ENCODE results near the gene KAT5. TPM values are rescaled to one million over a fixed set of nuclear protein-coding genes. Genes with fewer than 3 reads are reported as not detected.

KAT5 gene
- total and polyA plus RNA-seq, 10 of the 15 experiments (the other 5 are each of a cell fraction or from before 2014, with no cell fraction given) = 3.4 to 66.1 (median 46.3) TPM

DNA sequence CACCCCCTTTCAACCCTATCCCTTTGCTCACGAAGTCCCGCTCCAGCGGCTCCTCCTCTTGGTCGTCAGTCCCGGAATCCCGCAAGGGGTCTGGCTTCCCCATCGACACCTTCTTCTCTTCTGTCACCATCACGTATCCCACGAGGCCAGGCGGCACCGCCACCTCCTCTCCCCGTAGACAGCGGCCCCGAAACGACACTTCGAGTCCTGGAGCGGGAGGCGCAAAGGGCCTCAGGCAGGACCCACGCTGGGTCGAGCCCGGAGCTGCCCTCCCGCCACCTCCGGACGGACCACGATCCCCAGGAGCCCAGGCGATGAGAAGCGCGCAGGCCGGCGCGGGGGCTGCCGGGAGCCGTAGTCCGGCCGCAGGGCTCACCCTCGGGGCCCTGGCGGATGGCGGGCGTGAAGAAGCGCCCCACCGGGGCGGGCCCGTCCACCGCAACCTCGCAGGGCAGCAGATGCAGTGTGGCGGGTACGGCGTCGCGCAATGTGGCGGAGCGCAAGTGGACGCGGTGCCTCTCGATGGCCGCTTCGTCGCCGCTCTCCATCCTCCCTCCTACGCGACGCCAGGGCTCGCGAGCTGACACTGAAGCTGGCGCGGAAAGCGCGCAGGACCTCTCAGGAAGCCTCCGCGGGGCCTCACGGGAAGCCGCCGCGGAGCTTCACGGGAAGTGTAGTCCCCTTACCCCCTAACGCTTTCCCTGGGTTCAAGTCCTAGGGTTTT lies 8.3 kb downstream of the KAT5 start, which contains the start of gene RNASEH2C (continued):
- TF ChIP-seq, protein P1, sequence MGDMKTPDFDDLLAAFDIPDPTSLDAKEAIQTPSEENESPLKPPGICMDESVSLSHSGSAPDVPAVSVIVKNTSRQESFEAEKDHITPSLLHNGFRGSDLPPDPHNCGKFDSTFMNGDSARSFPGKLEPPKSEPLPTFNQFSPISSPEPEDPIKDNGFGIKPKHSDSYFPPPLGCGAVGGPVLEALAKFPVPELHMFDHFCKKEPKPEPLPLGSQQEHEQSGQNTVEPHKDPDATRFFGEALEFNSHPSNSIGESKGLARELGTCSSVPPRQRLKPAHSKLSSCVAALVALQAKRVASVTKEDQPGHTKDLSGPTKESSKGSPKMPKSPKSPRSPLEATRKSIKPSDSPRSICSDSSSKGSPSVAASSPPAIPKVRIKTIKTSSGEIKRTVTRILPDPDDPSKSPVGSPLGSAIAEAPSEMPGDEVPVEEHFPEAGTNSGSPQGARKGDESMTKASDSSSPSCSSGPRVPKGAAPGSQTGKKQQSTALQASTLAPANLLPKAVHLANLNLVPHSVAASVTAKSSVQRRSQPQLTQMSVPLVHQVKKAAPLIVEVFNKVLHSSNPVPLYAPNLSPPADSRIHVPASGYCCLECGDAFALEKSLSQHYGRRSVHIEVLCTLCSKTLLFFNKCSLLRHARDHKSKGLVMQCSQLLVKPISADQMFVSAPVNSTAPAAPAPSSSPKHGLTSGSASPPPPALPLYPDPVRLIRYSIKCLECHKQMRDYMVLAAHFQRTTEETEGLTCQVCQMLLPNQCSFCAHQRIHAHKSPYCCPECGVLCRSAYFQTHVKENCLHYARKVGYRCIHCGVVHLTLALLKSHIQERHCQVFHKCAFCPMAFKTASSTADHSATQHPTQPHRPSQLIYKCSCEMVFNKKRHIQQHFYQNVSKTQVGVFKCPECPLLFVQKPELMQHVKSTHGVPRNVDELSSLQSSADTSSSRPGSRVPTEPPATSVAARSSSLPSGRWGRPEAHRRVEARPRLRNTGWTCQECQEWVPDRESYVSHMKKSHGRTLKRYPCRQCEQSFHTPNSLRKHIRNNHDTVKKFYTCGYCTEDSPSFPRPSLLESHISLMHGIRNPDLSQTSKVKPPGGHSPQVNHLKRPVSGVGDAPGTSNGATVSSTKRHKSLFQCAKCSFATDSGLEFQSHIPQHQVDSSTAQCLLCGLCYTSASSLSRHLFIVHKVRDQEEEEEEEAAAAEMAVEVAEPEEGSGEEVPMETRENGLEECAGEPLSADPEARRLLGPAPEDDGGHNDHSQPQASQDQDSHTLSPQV (IDR thresholded peaks at IDR 0.05) = no peak
- TF ChIP-seq, protein P2, sequence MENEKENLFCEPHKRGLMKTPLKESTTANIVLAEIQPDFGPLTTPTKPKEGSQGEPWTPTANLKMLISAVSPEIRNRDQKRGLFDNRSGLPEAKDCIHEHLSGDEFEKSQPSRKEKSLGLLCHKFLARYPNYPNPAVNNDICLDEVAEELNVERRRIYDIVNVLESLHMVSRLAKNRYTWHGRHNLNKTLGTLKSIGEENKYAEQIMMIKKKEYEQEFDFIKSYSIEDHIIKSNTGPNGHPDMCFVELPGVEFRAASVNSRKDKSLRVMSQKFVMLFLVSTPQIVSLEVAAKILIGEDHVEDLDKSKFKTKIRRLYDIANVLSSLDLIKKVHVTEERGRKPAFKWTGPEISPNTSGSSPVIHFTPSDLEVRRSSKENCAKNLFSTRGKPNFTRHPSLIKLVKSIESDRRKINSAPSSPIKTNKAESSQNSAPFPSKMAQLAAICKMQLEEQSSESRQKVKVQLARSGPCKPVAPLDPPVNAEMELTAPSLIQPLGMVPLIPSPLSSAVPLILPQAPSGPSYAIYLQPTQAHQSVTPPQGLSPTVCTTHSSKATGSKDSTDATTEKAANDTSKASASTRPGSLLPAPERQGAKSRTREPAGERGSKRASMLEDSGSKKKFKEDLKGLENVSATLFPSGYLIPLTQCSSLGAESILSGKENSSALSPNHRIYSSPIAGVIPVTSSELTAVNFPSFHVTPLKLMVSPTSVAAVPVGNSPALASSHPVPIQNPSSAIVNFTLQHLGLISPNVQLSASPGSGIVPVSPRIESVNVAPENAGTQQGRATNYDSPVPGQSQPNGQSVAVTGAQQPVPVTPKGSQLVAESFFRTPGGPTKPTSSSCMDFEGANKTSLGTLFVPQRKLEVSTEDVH (IDR thresholded peaks at IDR 0.05; ENCODE audit: low read depth, partially characterized antibody) = no peak
- TF ChIP-seq NFIC (IDR thresholded peaks at IDR 0.05; ENCODE audit: low read depth, low read length) (no peak), STAT3 (IDR thresholded peaks at IDR 0.05; ENCODE audit: low read depth, low read length) (no peak), CREB1 (IDR thresholded peaks at IDR 0.05; ENCODE audit: low read depth) (peak; percentile 81), SMAD5 (IDR thresholded peaks at IDR 0.05; ENCODE audit: low read depth) (peak; percentile 46; the same call in 1 of the 2 replicates), HCFC1 (IDR thresholded peaks at IDR 0.05; ENCODE audit: low read length) (peak; percentile 89), KLF5 (IDR thresholded peaks at IDR 0.05; ENCODE audit: partially characterized antibody) (no peak), RAD21 (IDR thresholded peaks at IDR 0.05; ENCODE audit: insufficient read depth, low read depth, low read length) (no peak), ZNF207 (IDR thresholded peaks at IDR 0.05; ENCODE audit: borderline replicate concordance) (peak; percentile 56; the same call in 1 of the 2 replicates), SUZ12 (IDR thresholded peaks at IDR 0.05; ENCODE audit: unreplicated experiment) (no peak)
- TF ChIP-seq, protein P3, sequence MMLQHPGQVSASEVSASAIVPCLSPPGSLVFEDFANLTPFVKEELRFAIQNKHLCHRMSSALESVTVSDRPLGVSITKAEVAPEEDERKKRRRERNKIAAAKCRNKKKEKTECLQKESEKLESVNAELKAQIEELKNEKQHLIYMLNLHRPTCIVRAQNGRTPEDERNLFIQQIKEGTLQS (IDR thresholded peaks at IDR 0.05; ENCODE audit: borderline replicate concordance, extremely low read depth, low read depth, low read length) = peak; percentile 9; the same call in 1 of the 2 replicates
- TF ChIP-seq, protein P4, sequence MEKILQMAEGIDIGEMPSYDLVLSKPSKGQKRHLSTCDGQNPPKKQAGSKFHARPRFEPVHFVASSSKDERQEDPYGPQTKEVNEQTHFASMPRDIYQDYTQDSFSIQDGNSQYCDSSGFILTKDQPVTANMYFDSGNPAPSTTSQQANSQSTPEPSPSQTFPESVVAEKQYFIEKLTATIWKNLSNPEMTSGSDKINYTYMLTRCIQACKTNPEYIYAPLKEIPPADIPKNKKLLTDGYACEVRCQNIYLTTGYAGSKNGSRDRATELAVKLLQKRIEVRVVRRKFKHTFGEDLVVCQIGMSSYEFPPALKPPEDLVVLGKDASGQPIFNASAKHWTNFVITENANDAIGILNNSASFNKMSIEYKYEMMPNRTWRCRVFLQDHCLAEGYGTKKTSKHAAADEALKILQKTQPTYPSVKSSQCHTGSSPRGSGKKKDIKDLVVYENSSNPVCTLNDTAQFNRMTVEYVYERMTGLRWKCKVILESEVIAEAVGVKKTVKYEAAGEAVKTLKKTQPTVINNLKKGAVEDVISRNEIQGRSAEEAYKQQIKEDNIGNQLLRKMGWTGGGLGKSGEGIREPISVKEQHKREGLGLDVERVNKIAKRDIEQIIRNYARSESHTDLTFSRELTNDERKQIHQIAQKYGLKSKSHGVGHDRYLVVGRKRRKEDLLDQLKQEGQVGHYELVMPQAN (conservative IDR thresholded peaks at IDR 0.05) = peak; percentile 92
- TF ChIP-seq, protein P5, sequence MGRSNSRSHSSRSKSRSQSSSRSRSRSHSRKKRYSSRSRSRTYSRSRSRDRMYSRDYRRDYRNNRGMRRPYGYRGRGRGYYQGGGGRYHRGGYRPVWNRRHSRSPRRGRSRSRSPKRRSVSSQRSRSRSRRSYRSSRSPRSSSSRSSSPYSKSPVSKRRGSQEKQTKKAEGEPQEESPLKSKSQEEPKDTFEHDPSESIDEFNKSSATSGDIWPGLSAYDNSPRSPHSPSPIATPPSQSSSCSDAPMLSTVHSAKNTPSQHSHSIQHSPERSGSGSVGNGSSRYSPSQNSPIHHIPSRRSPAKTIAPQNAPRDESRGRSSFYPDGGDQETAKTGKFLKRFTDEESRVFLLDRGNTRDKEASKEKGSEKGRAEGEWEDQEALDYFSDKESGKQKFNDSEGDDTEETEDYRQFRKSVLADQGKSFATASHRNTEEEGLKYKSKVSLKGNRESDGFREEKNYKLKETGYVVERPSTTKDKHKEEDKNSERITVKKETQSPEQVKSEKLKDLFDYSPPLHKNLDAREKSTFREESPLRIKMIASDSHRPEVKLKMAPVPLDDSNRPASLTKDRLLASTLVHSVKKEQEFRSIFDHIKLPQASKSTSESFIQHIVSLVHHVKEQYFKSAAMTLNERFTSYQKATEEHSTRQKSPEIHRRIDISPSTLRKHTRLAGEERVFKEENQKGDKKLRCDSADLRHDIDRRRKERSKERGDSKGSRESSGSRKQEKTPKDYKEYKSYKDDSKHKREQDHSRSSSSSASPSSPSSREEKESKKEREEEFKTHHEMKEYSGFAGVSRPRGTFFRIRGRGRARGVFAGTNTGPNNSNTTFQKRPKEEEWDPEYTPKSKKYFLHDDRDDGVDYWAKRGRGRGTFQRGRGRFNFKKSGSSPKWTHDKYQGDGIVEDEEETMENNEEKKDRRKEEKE (IDR thresholded peaks at IDR 0.05) = no peak

Data from GM12878 (cell line).